HG03025 (cell line): ENCODE measurements around the gene C9orf85.
"Not testable (repeated sequence)": the region's sequence is repeated elsewhere in the genome, so short reads cannot be mapped to it uniquely, and the experiment has no call there.

Experiments used
- ATAC-seq: cut with Tn5 transposase; IDR thresholded peaks from one replicate; pipeline ENCODE4 v1.9.1; 2021; ENCODE audit warnings: mild to moderate bottlenecking, moderate library complexity; ENCODE audit not compliant: unreplicated experiment, low FRiP score

Gene C9orf85, protein sequence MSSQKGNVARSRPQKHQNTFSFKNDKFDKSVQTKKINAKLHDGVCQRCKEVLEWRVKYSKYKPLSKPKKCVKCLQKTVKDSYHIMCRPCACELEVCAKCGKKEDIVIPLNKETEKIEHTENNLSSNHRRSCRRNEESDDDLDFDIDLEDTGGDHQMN

DNA sequence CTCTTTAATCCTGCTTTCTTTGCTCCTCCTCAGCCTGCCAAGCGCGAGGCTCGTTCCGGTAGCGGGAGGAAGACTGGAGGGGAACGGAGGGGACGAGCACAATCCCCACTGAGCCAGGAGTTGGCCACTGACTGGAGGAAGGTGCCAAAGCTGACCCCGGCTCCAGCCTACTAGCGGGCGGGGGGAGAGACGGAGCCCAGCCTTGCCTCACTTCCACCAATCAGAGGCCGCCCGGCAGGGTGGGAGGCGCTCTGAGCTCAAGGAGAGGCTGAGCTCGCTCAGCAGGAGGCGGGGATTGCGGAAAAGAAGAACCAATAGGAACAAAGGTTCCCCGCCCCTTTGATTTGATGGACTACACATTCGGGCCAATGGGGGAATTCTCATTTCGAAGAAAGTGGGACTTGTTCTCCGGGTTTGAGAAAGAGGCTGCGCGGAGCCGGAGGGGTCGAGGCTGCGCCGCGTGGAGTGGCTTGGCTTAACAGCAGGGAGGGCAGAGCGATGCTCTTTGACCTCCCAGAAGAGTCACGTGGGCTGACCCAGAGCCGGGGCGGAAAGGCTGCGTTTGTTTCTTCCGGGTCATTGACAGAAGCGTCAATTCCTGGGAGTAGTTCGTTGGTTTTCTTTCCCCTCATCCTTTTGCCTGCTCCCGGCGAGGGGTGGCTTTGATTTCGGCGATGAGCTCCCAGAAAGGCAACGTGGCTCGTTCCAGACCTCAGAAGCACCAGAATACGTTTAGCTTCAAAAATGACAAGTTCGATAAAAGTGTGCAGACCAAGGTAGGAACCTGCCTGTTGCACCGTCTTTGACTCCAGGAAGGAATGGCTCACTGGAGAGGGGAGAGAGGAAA, at the start of gene C9orf85, which contains the start of gene ABHD17B:
Gene C9orf85, plus strand, starts transcription at position 579 of the 847 bp plus-strand sequence. Its CDS starts 96 bp downstream, at position 675.
Gene ABHD17B, minus strand, starts transcription at position 133 of the 847 bp plus-strand sequence. CDS start 36,113 bp downstream, outside the sequence.
- peak; percentile 95 for ATAC-seq

- ATAC-seq, result no peak
Observed at GRCh38 chr9:71863631-71864030, 47.8 kb upstream of the C9orf85 start.

GRCh38 chr9:71875345-71875744, 36.1 kb upstream of the C9orf85 start:
- ATAC-seq, result no peak

DNA sequence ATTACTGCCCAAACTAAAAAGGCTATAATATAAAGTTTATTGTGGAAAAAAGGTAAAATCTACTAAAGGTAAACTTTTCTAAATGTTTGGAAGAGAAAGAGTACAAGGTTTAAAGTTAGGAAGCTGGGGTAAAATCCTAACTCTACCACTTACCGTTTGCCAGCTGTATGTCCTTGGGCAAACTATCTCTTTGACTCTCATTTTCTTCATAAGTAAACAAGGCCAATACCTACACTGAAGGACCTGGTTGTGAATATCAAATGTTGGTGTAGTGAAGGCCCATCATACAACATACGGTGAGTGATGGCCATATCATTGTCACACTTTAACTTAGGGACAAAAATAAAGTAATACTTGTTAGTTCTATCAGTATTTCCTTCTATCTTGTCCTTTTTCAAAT, 35.3 kb upstream of the C9orf85 start:
- ATAC-seq, result no peak

- no peak for ATAC-seq
Observed at GRCh38 chr9:71876829-71877228, 34.6 kb upstream of the C9orf85 start.

DNA sequence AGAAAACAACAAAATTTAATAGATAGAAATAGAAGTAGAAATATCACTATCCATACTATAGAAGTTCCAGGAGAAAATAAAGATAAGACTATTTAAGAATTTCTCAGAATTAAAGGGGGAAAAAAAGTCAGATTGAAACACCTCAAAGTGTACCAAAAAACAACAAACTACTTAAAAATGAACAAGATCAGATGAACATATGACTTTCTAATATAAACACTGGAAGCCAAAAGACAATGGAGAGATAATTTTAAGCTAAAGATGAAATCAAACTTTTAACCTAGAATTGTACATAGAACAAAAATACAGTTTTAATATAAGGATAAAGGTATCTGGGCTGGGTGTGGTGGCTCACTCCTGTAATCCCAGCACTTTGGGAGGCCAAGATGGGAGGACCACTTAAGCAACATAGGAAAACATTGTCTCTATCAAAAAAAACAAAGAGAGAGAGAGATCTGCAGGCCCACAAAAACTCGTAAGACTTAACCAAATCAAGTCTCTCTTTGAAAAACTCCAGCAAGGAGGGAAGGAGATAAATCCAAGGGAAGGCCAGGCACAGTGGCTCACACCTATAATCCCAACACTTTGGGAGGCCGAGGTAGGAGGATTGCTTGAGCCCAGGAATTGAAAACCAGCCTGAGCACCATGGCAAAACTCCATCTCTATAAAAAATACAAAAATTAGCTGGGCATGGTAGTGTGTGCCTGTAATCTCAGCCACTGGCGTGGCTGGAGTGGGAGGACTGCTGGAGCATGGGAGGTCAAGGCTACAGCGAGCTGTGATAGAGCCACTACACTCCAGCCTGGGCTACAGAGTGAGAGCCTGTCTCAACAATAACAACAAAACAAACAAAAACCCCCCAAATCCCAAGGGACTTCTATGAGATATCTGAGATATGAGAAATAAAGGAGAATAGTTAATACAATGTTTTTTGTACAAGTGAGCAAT, 32.8 kb upstream of the C9orf85 start:
- ATAC-seq, result no peak

GRCh38 chr9:71879644-71880174, 31.7 kb upstream of the C9orf85 start:
- ATAC-seq, result no peak

GRCh38 chr9:71884005-71884404, 27.4 kb upstream of the C9orf85 start:
- no peak for ATAC-seq

- ATAC-seq, result no peak
Observed at GRCh38 chr9:71885467-71885866, 26.0 kb upstream of the C9orf85 start.

- no peak for ATAC-seq
Observed at GRCh38 chr9:71886015-71886414, 25.4 kb upstream of the C9orf85 start.

DNA sequence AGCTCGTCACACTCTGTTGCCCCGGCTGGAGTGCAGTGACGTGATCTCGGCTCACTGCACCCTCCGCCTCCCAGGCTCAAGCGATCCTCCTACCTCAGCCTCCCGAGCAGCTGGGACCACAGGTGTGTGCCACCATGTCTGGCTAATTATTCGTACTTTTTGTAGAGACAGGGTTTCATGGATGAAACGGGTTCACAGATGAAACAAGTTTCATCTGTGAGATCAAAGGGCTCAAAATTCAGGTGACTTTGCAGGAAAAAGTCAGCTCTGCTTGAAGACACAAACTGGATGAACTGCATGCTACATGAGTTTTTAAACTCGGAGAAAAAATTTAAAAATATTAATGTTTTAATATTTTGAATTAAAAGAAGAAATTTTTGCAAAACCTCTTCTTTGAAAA, 24.9 kb upstream of the C9orf85 start:
- no peak for ATAC-seq

DNA sequence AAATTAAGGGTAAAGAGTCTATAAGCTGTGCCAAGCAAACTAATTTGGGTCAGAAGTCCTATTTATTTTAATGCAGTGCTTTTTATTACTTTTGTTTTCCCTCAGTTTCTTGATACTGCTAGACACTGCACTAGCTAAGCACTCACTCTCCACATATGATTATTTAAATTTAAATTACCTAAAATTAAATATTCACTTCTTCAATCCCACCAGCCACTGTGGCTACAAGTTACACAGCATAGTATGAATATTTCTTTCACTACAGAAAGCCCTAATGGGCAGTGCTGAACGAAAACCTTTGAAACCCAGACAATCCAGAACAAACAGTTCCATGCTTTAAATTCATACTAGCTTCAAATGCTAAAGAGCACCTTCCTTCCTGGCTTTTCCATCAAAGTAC, 24.1 kb upstream of the C9orf85 start:
- ATAC-seq, result no peak

GRCh38 chr9:71890042-71890679, 21.3 kb upstream of the C9orf85 start:
- ATAC-seq, result no peak

GRCh38 chr9:71891557-71892189, 19.8 kb upstream of the C9orf85 start:
- ATAC-seq, result no peak

DNA sequence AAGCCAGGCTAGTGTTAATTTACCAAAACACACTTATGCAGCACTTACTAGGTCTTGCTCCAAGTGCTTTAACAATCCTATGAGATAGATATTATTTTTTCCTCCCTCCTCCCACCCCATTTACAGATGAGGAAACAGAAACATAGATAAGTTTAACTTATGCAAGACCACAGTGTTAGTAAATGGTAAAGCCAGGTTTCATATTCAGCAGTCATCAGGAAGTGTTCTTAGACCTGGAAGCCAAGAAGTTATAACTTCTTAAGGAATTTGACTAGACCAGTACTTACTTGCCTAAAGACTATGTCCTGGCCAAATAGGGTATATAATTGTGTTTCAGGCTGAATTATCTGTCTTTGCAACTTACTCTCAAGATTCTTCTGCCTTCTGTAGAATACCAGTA, 16.3 kb upstream of the C9orf85 start:
- ATAC-seq, result no peak

GRCh38 chr9:71895955-71896354, 15.5 kb upstream of the C9orf85 start:
- no peak for ATAC-seq

DNA sequence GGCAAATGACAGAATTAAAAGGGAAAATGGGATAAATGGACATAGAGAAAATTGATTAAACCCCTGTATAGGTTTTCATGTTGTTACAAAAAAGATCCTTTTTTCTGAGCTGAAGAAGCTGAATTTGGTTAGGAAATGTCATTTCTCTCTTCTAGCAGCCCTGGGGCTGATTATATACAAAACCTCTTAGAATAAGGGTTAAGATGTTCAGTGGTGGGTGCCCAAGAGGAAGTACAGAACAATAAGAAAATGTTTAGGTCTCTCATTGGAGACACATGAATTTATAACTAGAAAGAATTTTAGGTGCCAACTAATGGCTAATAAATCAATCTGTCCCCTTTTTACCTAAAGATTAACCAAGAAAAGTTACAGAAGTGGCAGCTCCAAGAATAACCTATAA, 14.7 kb upstream of the C9orf85 start:
- no peak for ATAC-seq

DNA sequence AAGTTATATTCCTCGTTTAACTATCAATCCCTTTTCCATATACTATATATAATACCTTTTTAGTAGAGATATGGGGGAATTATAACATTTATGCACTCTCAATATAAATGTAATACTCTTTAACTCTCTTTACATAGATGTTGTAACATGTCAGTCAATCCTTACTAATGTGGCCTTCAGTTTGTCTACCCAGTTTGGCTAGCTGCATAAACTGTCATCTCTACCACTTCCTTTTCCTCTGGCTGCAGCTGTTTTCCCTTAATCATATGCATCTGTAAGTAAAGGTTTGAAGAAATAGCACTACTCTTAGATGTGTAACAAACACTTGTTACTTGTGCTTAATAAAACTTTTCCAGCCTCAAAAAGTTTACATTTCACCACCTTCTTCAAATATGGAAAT, 13.9 kb upstream of the C9orf85 start:
- ATAC-seq, result peak; percentile 71

DNA sequence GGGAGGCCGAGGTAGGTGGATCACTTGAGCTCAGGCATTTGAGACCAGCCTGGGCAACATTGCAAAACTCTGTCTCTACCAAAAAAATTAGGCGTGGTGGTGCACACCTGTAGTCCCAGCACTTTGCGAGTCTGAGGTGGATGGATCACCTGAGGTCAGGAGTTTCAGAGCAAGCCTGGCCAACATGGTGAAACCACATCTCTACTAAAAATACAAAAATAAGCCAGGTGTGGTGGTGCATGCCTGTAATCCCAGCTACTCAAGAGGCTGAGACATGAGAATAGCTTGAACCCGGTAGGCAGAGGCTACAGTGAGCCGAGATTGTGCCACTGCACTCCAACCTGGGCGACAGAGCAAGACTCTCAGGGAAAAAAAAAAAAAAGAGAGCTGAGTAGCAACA, 12.7 kb upstream of the C9orf85 start:
- ATAC-seq, result not testable (repeated sequence)
